Measurements from ENCODE around the gene TFAP2E.

Gene TFAP2E

GRCh38 chr1:35554266-35555211 lies 18.6 kb upstream of the TFAP2E start:
- Histone ChIP-seq H3K36me3 (ENCODE audit: control insufficient read depth, low read length) (peaks cover 35% of the 10 kb centered on the region), H3K4me3 (ENCODE audit: low read length) (no peak overlapping the region), H3K27ac (ENCODE audit: low read depth, low read length) (no peak overlapping the region), H3K4me2 (ENCODE audit: low read length) (no peak overlapping the region), H3K4me1 (ENCODE audit: control insufficient read depth, low read length) (peaks cover 27% of the 10 kb centered on the region), H4K20me1 (ENCODE audit: control insufficient read depth, insufficient read depth, low read depth, low read length) (no peaks in the 10 kb centered on the region), H3K27me3 (ENCODE audit: control insufficient read depth, low read length) (no peaks in the 10 kb centered on the region), H3F3A (ENCODE audit: control insufficient read depth, insufficient read depth) (peaks cover 5% of the 10 kb centered on the region), H3K9me2 (replicated peaks; ENCODE audit: control insufficient read depth, low read length) (no peaks in the 10 kb centered on the region), H3K9me3 (ENCODE audit: control insufficient read depth, insufficient read depth, low read length) (no peaks in the 10 kb centered on the region), H3K79me2 (ENCODE audit: control insufficient read depth, low read length) (peaks cover 33% of the 10 kb centered on the region)
- TF ChIP-seq EZH2phosphoT487 (IDR thresholded peaks at IDR 0.05; ENCODE audit: borderline replicate concordance, low read length) (no peak), CTCF (IDR thresholded peaks at IDR 0.05; ENCODE audit: low read depth, low read length, poor library complexity, severe bottlenecking) (no peak)

- H3K4me2 ChIP-seq (ENCODE audit: low read length): no peak overlapping the region
- peaks cover 5% of the 10 kb centered on the region for H3F3A ChIP-seq (ENCODE audit: control insufficient read depth, insufficient read depth)
- peaks cover 33% of the 10 kb centered on the region for H3K79me2 ChIP-seq (ENCODE audit: control insufficient read depth, low read length)
- H3K9me3 ChIP-seq (ENCODE audit: control insufficient read depth, insufficient read depth, low read length): no peaks in the 10 kb centered on the region
- TF ChIP-seq CTCF (IDR thresholded peaks at IDR 0.05; ENCODE audit: low read depth, low read length, poor library complexity, severe bottlenecking): no peak
- H4K20me1 ChIP-seq (ENCODE audit: control insufficient read depth, insufficient read depth, low read depth, low read length): no peaks in the 10 kb centered on the region
- no peak overlapping the region for H3K27ac ChIP-seq (ENCODE audit: low read depth, low read length)
- H3K27me3 ChIP-seq (ENCODE audit: control insufficient read depth, low read length): no peaks in the 10 kb centered on the region
- peaks cover 30% of the 10 kb centered on the region for H3K36me3 ChIP-seq (ENCODE audit: control insufficient read depth, low read length)
- peaks cover 27% of the 10 kb centered on the region for H3K4me1 ChIP-seq (ENCODE audit: control insufficient read depth, low read length)
- H3K9me2 ChIP-seq (replicated peaks; ENCODE audit: control insufficient read depth, low read length): no peaks in the 10 kb centered on the region
- H3K4me3 ChIP-seq (ENCODE audit: low read length): no peak overlapping the region
These were observed 17.9 kb upstream of the TFAP2E start for GRCh38 chr1:35555212-35555584.

GRCh38 chr1:35555601-35556477 lies 17.3 kb upstream of the TFAP2E start:
- H3K36me3 ChIP-seq (ENCODE audit: control insufficient read depth, low read length): peaks cover 29% of the 10 kb centered on the region
- peaks cover 5% of the 10 kb centered on the region for H3F3A ChIP-seq (ENCODE audit: control insufficient read depth, insufficient read depth)
- no peaks in the 10 kb centered on the region for H3K9me2 ChIP-seq (replicated peaks; ENCODE audit: control insufficient read depth, low read length)
- no peaks in the 10 kb centered on the region for H3K27me3 ChIP-seq (ENCODE audit: control insufficient read depth, low read length)
- peaks cover 27% of the 10 kb centered on the region for H3K4me1 ChIP-seq (ENCODE audit: control insufficient read depth, low read length)
- H3K27ac ChIP-seq (ENCODE audit: low read depth, low read length): no peak overlapping the region
- H4K20me1 ChIP-seq (ENCODE audit: control insufficient read depth, insufficient read depth, low read depth, low read length): no peaks in the 10 kb centered on the region
- peaks cover 33% of the 10 kb centered on the region for H3K79me2 ChIP-seq (ENCODE audit: control insufficient read depth, low read length)
- TF ChIP-seq CTCF (IDR thresholded peaks at IDR 0.05; ENCODE audit: low read depth, low read length, poor library complexity, severe bottlenecking) (no peak), EZH2phosphoT487 (IDR thresholded peaks at IDR 0.05; ENCODE audit: borderline replicate concordance, low read length) (no peak)
- no peaks in the 10 kb centered on the region for H3K9me3 ChIP-seq (ENCODE audit: control insufficient read depth, insufficient read depth, low read length)
- H3K4me3 ChIP-seq (ENCODE audit: low read length): peak overlapping the region; percentile 96
- H3K4me2 ChIP-seq (ENCODE audit: low read length): peak overlapping the region; percentile 94

Measured in DOHH2 (cell line).